Measurements from ENCODE around the gene SLC30A2.

- no peak for TF ChIP-seq CTCF (IDR thresholded peaks at IDR 0.05; ENCODE audit: low read length)
- TF ChIP-seq EZH2 (optimal IDR thresholded peaks at IDR 0.05; ENCODE audit: low read depth, low read length), result no peak
- TF ChIP-seq EZH2phosphoT487 (IDR thresholded peaks at IDR 0.05; ENCODE audit: low read length), result no peak
These were observed 48.3 kb upstream of the SLC30A2 start for GRCh38 chr1:26094076-26094669.

Measured in MM.1S (cell line).